Amygdala (tissue), 56 donors: ENCODE results near the gene SIL1.
"Not testable (repeated sequence)": the region's sequence is repeated elsewhere in the genome, so short reads cannot be mapped to it uniquely, and the experiment has no call there.

Source experiments
- DNase-seq, 56 donors: peaks; one replicate each; lab custom pipeline; 2025; lab: John Stamatoyannopoulos, UW

SIL1 gene

GRCh38 chr5:139117342-139117884, 80.8 kb downstream of the SIL1 start:
- no peak for DNase-seq

GRCh38 chr5:139116100-139116655, 82.0 kb downstream of the SIL1 start:
- DNase-seq: no peak

- no peak for DNase-seq
These were observed 84.3 kb downstream of the SIL1 start for GRCh38 chr5:139113892-139114291.

GRCh38 chr5:139112362-139112761, 85.8 kb downstream of the SIL1 start:
- not testable (repeated sequence) for DNase-seq

- peak in 28 of 56 donors; percentile 4 to 77 (median 43) for DNase-seq
These were observed 87.5 kb downstream of the SIL1 start for GRCh38 chr5:139110526-139111168.

GRCh38 chr5:139108063-139108824, 89.9 kb downstream of the SIL1 start:
- DNase-seq: no peak

GRCh38 chr5:139105621-139106071, 92.5 kb downstream of the SIL1 start:
- DNase-seq: peak in 31 of 56 donors; percentile 9 to 65 (median 35)

- DNase-seq: peak in 38 of 56 donors; percentile 16 to 81 (median 46)
These were observed 93.4 kb downstream of the SIL1 start for GRCh38 chr5:139104577-139105276.

- DNase-seq: no peak
These were observed 94.4 kb downstream of the SIL1 start for GRCh38 chr5:139103762-139104161.

- no peak for DNase-seq
These were observed 97.3 kb downstream of the SIL1 start for GRCh38 chr5:139100825-139101224.

GRCh38 chr5:139094154-139095131, 103.7 kb downstream of the SIL1 start:
- no peak for DNase-seq

GRCh38 chr5:139092741-139093343, 105.3 kb downstream of the SIL1 start:
- DNase-seq: no peak

GRCh38 chr5:139091439-139092156, 106.6 kb downstream of the SIL1 start:
- peak in 12 of 56 donors; percentile 5 to 46 (median 22) for DNase-seq

- no peak for DNase-seq
These were observed 107.6 kb downstream of the SIL1 start for GRCh38 chr5:139090581-139090980.

GRCh38 chr5:139088024-139088423, 110.1 kb downstream of the SIL1 start:
- DNase-seq: no peak

- DNase-seq: no peak
These were observed 115.2 kb downstream of the SIL1 start for GRCh38 chr5:139082813-139083498.

- DNase-seq: no peak
These were observed 118.1 kb downstream of the SIL1 start for GRCh38 chr5:139079991-139080610.
